OCI-LY7 (cell line): ENCODE data around the gene HUNK.

Experiments used
- CTCF ChIP-seq: fragments of 200-600 bp; sonication (generic); conservative IDR thresholded peaks from 2 replicates; pipeline ENCODE4 v1.5.1; 2014; ENCODE audit warnings: mild to moderate bottlenecking, antibody characterized with exemption, low read length, moderate library complexity, mixed read lengths
- EZH2phosphoT487 ChIP-seq: fragments of 200-600 bp; sonication (generic); IDR thresholded peaks from 2 replicates; pipeline ENCODE4 v1.6.1; 2018; ENCODE audit warnings: low read depth, borderline replicate concordance, mild to moderate bottlenecking, mixed run types, antibody characterized with exemption, low read length, moderate library complexity, mixed read lengths

GRCh38 chr21:31932470-31932764, 59.6 kb downstream of the HUNK start:
- TF ChIP-seq EZH2phosphoT487 (no peak), CTCF (no peak)
